ENCODE results near the gene CTSA.

DNA sequence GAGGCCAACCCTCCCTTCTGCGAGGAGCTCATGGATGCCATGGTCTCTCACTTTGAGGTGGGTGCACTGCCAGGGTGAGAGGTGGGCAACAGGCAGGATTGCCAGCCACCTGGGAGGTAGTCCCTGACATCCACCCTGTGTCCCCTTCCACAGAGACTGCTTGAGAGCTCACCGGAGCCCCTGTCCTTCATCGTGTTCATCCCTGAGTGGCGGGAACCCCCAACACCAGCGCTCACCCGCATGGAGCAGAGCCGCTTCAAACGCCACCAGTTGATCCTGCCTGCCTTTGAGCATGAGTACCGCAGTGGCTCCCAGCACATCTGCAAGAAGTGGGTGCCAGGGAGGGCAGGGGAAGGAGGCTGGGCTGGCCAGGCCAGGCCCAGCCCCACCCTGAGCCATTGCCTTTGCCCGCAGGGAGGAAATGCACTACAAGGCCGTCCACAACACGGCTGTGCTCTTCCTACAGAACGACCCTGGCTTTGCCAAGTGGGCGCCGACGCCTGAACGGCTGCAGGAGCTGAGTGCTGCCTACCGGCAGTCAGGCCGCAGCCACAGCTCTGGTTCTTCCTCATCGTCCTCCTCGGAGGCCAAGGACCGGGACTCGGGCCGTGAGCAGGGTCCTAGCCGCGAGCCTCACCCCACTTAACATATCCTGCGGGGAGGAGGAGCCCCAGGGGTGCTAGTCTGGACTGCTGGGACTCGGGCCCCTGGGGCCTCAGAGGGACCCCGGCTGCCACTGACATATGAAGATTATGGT lies 56.2 kb downstream of the CTSA start:
- TF ChIP-seq POLR2A (IDR thresholded peaks at IDR 0.05; ENCODE audit: low read depth, low read length) (no peak), RCOR1 (IDR thresholded peaks at IDR 0.05; ENCODE audit: insufficient replicate concordance, low read length) (no peak), MAFK (IDR thresholded peaks at IDR 0.05; ENCODE audit: low read depth, low read length) (no peak)
- TF ChIP-seq, protein P1, sequence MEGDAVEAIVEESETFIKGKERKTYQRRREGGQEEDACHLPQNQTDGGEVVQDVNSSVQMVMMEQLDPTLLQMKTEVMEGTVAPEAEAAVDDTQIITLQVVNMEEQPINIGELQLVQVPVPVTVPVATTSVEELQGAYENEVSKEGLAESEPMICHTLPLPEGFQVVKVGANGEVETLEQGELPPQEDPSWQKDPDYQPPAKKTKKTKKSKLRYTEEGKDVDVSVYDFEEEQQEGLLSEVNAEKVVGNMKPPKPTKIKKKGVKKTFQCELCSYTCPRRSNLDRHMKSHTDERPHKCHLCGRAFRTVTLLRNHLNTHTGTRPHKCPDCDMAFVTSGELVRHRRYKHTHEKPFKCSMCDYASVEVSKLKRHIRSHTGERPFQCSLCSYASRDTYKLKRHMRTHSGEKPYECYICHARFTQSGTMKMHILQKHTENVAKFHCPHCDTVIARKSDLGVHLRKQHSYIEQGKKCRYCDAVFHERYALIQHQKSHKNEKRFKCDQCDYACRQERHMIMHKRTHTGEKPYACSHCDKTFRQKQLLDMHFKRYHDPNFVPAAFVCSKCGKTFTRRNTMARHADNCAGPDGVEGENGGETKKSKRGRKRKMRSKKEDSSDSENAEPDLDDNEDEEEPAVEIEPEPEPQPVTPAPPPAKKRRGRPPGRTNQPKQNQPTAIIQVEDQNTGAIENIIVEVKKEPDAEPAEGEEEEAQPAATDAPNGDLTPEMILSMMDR (conservative IDR thresholded peaks at IDR 0.05; ENCODE audit: low read depth, low read length), result no peak
